Measurements from ENCODE around the gene HSF5.
A peak's percentile ranks its signal among the peaks of the same experiment; 100 is the strongest.

HSF5 gene

DNA sequence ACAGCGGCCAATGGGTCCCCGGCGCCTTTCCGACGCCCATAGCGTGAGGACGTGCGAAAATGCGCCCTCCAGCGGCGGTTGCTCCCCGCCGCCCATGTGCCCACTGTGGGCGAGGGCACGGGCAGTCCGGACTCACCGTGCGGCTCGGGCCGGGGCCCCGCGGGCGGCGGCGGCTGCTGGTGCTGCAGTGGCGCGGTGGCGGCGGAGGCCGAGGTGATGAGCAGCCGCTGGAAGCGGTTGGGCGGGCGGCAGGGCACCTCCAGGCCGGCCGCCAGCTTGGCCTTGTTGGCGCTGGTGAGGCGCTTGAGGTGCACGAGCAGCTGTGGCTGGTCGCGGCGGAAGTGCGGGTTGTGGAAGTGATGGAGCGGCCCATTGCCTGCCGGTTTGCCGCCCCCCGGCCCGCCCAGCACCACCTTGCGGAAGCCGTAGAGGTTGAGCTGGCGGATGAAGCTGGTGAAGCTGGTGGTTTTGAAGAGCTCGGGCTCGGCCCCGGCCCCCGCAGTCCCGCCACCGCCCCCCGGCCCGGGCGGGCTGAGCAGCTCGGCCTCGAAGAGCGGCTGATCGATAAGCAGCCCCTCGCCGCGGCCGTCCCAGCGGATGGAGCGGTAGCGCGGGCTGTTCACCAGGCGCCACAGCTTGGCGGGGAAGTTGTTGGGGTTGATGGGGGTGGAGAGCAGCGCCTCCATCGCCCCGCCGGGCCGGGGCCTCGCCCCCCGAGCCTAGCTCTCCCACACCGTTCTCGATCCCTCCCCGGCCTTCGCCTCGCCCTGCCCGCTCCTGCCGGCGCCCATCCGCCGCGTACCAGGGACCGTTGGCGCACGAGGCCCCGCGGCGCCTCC is at the start of gene HSF5:
TSS of gene HSF5 (minus strand) at position 820 of the 839 bp plus-strand sequence. CDS start at position 686, 134 bp downstream.
- DNase-seq, result no peak

GRCh38 chr17:58537266-58537665 is 49.1 kb upstream of the HSF5 start:
- DNase-seq, result no peak

DNA sequence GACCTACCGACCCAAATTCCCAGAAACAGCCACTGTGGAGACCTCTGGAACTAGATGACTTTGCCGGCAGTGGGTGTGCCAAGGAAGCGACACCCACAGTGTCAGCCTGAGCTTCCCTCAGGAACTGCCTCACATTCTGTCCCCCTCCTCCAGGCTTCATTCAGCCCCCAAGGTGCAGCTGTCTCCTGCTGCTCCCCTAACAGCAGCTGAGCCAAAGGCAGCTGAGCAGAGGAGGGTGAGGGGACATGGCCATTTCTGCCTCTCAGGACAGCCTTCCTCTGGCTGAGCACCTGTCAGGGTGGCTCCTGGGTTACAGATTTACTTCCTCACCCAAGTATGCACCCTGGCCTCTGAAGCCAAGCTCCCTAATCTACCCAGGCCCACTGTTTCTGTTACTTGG is 48.3 kb upstream of the HSF5 start:
- DNase-seq, result no peak

DNA sequence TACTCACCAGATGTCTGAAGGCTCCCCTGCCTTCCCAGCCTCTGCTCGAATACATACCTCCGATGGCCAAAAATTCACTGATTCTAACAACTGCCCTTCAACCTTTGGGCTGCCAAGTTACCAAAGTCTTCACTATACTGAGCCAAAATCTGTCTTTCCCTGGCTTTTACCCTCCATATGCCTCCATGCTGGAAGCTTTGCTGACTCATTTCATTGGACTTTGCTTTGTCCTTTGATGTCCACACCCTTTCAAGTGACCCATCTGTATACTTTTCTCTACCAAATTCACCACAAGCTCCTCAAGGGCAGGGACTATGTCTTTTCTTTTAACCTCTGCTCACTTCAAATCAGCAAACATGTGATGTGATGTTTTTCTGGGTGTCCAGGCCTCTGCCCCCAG is 47.2 kb upstream of the HSF5 start:
- DNase-seq, result no peak

DNA sequence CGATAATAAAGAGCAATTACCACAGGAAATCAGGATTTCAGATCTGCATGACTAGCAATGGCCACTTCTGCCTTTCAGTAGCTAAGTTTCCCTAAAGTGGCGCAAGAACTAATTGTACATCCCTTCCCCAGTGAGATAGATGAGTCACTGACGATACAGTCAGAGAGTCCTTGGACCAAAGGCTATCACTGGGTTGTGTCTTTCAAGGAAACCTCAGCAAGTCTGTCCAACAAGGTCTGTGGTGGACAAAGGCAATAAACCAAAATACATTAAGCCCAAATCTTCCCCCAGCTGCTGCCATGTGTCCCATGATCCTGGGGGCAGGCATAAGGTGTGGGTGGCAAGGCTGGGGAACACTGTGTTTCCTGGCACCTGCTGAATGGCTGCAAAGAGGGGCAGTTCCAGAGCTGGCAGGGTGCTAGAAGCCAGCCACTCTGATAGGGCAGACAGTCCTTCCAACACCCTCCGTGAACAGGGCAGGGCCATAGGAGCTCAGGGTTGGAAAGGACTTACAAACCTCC is 46.8 kb upstream of the HSF5 start:
- DNase-seq, result no peak

DNA sequence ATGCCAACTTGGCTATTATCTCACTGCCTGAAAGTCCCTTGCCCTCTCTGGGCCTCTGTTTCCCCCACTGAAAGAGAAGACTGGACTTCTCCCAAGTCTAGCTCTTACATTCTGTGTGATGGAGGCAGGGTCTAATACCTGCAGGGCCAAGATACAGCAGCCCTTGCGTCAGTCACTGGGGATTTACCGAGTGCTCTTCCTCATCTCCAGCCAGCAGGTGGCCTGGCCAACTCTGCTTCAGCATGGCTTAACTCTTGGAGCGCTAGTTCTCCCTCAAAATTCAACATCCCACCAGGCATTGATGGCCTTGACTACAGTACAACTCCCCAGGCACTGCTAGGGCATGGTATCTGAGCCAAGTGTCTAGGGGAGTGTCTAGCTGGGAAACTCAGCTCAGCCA is 46.1 kb upstream of the HSF5 start:
- no peak for DNase-seq

DNA sequence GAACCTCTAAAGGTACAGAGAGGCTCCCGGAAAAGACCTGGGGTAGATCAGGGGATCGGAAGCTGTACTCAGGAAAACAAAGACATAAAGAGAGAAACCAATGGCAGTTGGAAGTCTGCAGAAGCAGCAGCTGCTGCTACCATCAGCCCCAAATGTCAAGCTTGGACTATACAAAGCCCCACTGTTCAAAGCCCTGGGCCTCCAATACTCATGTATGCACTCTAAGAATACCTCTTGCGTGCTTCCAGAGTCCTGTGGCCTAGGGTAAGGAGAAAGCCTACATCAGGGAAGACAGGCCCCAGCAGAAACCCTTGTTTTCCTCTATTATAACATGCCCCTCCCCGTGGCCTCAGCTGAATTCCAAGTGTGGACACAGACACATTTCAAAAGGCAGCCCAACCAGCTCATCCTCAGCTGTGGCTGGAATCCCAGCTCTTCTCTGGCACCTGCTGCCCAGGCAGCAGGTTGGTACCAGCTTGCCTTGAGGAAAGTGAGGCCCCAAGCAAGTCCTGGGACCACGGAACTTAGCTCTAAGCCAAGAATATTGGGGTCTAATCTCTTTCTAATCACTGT is 45.5 kb upstream of the HSF5 start:
- no peak for DNase-seq

DNA sequence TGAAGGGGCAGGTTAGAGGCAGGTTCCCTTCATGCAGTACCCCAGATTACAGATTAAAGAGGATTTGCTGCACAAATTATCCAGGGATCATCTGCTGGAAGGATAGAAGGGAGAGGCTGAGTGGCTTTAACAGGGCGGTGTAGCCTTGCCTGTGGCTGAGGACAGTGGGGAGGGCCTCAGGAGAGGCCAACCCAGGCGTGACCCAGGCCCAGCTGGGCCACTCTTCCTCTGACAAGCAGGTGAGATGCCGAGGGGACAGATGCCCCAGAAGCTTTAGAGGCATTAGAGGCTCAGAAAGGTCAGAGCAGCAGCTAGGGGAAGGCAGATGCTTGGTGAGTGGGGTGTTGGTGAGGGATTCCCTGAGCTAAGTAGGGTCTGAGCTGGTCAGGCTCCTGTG is 44.3 kb upstream of the HSF5 start:
- DNase-seq, result no peak

DNA sequence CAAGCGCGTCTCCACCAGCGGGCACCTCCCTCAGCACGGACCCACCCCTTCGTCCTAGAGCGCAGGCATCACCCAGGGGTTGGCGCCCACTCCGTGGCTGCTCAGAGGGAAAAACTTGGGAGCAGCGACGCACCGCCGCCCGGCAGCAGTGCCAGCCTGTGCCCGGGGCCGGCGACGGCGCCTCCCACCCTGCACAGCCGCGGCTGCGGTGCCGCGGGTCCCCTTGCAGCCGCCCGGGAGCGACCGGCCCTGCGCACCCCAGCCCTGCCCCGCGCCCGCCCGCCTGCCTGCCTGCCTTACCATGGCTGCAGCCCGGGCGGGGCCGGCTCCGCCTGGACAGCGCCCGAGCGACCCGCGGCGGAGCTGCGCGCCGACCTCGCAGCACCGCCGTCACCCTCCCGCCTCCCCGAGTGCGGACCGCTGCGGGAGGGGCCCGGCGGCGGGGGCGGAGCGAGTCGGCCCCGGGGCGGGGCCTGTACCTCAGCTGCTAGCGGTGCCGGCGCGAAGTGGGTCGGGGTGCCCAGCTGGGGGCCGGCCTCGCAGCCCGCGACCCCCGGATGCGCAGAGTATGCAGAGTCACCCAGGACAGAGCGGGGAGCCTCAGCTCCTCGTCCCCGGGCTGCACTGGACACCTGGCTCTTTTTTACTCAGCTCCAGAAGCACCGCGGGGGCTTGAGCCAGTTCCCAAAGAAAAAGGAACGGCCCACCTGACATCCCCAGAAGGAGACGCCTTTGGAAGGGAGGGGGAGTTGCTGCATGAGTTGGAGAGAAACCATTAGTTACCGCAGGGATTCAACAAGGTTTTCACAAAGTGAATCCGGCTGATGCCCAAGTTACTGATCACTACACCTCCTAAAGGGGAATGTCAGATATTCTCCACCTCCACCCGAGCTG is 43.7 kb upstream of the HSF5 start:
- no peak for DNase-seq

GRCh38 chr17:58531122-58531521 is 42.9 kb upstream of the HSF5 start:
- DNase-seq, result no peak

DNA sequence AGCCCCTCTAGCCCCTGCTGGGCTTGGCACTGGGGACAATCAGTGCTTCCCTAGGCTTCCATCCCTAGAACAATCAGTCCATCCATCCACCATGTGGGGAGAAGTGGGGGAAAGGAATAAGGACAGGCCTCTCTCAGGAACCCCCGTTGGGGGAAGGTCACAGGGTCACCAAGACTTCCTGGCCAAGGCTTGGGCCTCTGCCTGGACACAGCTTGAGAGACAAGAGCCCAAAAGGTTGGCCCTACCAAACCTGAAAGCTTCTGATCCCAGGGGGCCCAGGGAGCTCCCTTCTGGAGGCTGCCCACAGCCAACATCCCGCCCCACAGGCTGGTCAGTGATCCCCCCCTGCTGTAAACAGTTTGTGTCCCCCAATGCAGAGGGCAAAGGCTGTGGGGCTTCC is 42.4 kb upstream of the HSF5 start:
- no peak for DNase-seq

- DNase-seq, result no peak
These were observed 41.1 kb upstream of the HSF5 start for GRCh38 chr17:58529275-58529674.

GRCh38 chr17:58528443-58528842 is 40.2 kb upstream of the HSF5 start:
- no peak for DNase-seq

GRCh38 chr17:58527949-58528348 is 39.7 kb upstream of the HSF5 start:
- no peak for DNase-seq

- DNase-seq, result no peak
These were observed 39.1 kb upstream of the HSF5 start for GRCh38 chr17:58527306-58527705.

DNA sequence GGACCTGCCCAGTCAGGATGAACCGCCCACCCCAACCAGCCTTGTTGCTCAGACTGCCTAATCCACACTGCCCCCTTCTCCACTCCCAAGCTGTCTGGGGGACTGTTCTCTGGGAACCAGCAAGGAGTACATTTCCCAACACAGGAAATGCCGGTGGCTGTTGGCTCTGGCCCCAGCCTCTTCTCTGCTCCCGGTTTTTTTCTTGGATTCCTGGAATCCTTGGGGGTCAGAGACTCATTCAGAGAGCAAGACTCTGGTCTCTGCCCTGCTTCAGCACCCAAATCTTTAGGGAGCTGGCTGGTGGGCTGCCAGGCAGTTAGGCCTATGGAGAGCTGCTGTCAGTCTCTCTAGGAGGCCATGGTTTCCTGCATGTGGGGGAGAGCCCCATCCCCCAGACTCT is 37.0 kb upstream of the HSF5 start:
- no peak for DNase-seq

- DNase-seq, result no peak
These were observed 33.5 kb upstream of the HSF5 start for GRCh38 chr17:58521680-58522079.

DNA sequence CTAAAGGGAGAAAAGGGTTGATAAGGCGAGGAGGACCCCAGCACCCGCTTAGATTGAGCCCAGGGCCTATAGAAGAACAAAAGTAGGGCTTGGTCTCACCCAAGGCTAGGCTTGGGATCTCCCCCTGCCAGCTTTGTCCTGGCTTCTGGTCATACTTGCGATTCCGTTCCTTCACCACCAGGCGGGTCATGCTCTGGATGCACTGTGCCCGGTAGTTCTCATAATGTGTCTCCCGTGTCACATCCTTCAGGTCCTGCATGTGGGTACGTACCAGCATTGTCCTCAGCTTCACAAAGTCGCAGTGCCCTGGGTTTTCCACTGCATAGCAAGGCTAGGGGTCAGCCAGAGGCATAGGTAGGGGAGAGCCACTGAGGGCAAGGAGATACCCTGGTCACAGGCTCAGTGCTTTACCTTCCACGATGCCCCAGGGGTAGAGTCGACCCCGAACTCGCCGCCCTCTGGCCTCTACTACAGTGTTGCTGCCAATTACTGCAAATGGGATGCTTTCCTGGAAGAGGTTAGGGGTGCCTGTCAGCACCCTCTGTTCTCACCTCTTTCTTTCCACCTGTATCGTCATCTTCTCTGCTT is 32.7 kb upstream of the HSF5 start:
- DNase-seq, result no peak

- DNase-seq, result peak; percentile 100
These were observed 29.9 kb upstream of the HSF5 start for GRCh38 chr17:58517928-58518609.

DNA sequence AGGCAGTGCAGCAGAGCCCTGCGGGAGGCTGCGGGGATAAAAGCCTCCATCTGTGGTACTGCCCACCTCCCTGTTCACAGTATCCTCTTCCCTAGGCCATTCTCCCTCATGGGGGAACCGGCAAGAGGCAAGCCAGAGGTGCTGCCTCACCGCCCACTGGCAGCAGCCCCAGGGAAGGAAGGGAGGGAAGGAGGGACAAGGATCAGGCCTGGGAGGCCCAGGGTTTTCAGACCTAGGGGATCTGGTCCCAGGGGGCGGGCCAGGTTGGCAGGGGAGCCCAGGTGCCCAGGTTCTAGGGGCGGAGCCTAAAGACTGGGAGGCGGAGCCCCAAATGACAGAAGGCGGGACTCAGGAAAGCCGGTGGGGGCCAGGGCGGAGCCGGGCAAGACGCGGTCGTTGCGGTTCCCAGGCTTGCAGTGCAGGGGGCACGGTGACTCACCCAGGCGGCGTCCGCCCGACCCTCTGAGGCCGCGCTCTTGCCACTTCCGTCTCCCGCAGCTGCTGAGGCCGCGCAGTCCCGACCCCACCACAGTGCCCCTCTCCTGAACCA is 29.2 kb upstream of the HSF5 start:
- DNase-seq, result no peak

GRCh38 chr17:58516644-58517377 is 28.6 kb upstream of the HSF5 start:
- DNase-seq, result no peak
